Parathyroid adenoma (tissue), 2 donors: ENCODE results near the gene MSI2.

Source experiments
- H2AFZ ChIP-seq: fragments of 300-600 bp; sonication (generic); one replicate; pipeline ENCODE4 v1.7.0; 2017; ENCODE audit warnings: antibody characterized with exemption, mild to moderate bottlenecking
- H3K27ac ChIP-seq: fragments of 300-600 bp; sonication (generic); one replicate; pipeline ENCODE4 v1.7.0; 2017
- H3K27me3 ChIP-seq: fragments of 300-600 bp; sonication (generic); one replicate; pipeline ENCODE4 v1.7.0; 2017; ENCODE audit warnings: low read length; ENCODE audit not compliant: control insufficient read depth, insufficient read depth
- H3K36me3 ChIP-seq: fragments of 300-600 bp; sonication (generic); one replicate; pipeline ENCODE4 v1.7.0; 2017; ENCODE audit warnings: low read length; ENCODE audit not compliant: control insufficient read depth, insufficient read depth
- H3K4me1 ChIP-seq: fragments of 300-600 bp; sonication (generic); one replicate; pipeline ENCODE4 v1.7.0; 2017; ENCODE audit warnings: control low read depth
- H3K4me2 ChIP-seq: fragments of 300-600 bp; sonication (generic); one replicate; pipeline ENCODE4 v1.7.0; 2017; ENCODE audit warnings: low read length
- H3K4me3 ChIP-seq: fragments of 300-600 bp; sonication (generic); one replicate; pipeline ENCODE4 v1.7.0; 2017; ENCODE audit warnings: low read depth, low read length
- H3K79me2 ChIP-seq: fragments of 300-600 bp; sonication (generic); one replicate; pipeline ENCODE4 v1.7.0; 2017; ENCODE audit warnings: control low read depth
- H3K9ac ChIP-seq: fragments of 300-600 bp; sonication (generic); one replicate; pipeline ENCODE4 v1.7.0; 2017; ENCODE audit warnings: mild to moderate bottlenecking
- H3K9me3 ChIP-seq: fragments of 300-600 bp; sonication (generic); one replicate; pipeline ENCODE4 v1.7.0; 2017; ENCODE audit warnings: low read length; ENCODE audit not compliant: control insufficient read depth
- TF ChIP-seq, protein P1 (sequence below): fragments of 300-600 bp; sonication (generic); IDR thresholded peaks from one replicate; pipeline ENCODE4 v1.7.0; 2017; ENCODE audit warnings: antibody characterized with exemption, mild to moderate bottlenecking
- donor health status: primary hyperparathyroidism.

The MSI2 gene

GRCh38 chr17:57636985-57637665 is 380.8 kb downstream of the MSI2 start:
- no peaks in the 10 kb centered on the region for H3K9me3 ChIP-seq
- TF ChIP-seq, protein P1, sequence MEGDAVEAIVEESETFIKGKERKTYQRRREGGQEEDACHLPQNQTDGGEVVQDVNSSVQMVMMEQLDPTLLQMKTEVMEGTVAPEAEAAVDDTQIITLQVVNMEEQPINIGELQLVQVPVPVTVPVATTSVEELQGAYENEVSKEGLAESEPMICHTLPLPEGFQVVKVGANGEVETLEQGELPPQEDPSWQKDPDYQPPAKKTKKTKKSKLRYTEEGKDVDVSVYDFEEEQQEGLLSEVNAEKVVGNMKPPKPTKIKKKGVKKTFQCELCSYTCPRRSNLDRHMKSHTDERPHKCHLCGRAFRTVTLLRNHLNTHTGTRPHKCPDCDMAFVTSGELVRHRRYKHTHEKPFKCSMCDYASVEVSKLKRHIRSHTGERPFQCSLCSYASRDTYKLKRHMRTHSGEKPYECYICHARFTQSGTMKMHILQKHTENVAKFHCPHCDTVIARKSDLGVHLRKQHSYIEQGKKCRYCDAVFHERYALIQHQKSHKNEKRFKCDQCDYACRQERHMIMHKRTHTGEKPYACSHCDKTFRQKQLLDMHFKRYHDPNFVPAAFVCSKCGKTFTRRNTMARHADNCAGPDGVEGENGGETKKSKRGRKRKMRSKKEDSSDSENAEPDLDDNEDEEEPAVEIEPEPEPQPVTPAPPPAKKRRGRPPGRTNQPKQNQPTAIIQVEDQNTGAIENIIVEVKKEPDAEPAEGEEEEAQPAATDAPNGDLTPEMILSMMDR, result no peak
- H3K9ac ChIP-seq, result no peak overlapping the region
- no peaks in the 10 kb centered on the region for H3K36me3 ChIP-seq
- H3K4me3 ChIP-seq, result no peak overlapping the region
- H3K27me3 ChIP-seq, result no peaks in the 10 kb centered on the region
- H3K4me2 ChIP-seq, result no peak overlapping the region
- peaks cover 22% of the 10 kb centered on the region for H3K79me2 ChIP-seq
- no peaks in the 10 kb centered on the region for H3K4me1 ChIP-seq
- H2AFZ ChIP-seq, result no peak overlapping the region
- no peak overlapping the region for H3K27ac ChIP-seq

DNA sequence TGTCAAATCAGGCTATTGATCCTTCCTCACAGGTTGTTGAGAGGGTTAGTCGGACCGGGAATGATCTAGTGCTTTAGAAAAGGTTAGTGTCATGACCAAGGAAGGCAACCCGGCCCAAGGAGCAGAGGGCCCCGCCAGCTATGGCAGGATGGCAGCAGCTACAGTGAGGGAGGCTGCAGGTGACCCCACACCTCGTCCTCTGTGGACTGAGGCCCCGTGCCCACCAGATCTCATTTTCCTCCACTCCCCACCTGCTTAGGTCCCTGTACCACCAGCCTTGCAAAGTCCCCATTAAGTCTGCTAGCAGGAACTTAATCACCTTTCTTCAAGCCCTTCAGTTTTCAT is 381.3 kb downstream of the MSI2 start:
- Histone ChIP-seq H3K9ac (no peak overlapping the region), H3K4me1 (peaks cover 3% of the 10 kb centered on the region), H3K27me3 (no peaks in the 10 kb centered on the region), H3K36me3 (no peaks in the 10 kb centered on the region), H3K79me2 (peaks cover 22% of the 10 kb centered on the region), H3K4me3 (no peak overlapping the region), H3K9me3 (no peaks in the 10 kb centered on the region), H3K27ac (no peak overlapping the region), H3K4me2 (no peak overlapping the region), H2AFZ (no peak overlapping the region)
- TF ChIP-seq, protein P1, result no peak

DNA sequence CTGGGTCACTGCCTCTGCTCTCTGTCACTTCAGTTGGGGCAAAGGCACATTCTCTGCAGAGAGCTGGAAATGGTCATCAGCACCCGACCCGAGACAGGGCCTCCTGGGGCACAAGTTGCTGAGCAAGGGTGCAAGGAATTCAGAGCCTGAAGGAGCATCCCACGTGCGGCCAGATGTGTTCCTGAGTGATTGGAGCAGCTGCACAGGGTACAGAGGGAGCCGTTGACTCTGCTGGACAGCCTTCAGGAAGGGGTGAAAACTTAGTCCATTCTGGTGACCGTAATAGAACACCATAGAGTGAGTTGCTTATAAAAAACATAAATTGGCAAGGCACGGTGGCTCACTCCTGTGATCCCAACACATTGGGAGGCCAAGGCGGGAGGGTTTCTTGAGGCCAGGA is 382.0 kb downstream of the MSI2 start:
- H3K4me1 ChIP-seq, result peaks cover 3% of the 10 kb centered on the region
- peaks cover 20% of the 10 kb centered on the region for H3K79me2 ChIP-seq
- no peaks in the 10 kb centered on the region for H3K27me3 ChIP-seq
- H3K36me3 ChIP-seq, result no peaks in the 10 kb centered on the region
- no peak overlapping the region for H3K4me3 ChIP-seq
- H3K9me3 ChIP-seq, result no peaks in the 10 kb centered on the region
- no peak overlapping the region for H3K27ac ChIP-seq
- TF ChIP-seq, protein P1, result no peak
- no peak overlapping the region for H2AFZ ChIP-seq
- H3K9ac ChIP-seq, result no peak overlapping the region
- no peak overlapping the region for H3K4me2 ChIP-seq

GRCh38 chr17:57639381-57639780 is 383.1 kb downstream of the MSI2 start:
- Histone ChIP-seq H3K9ac (no peak overlapping the region), H3K4me3 (no peak overlapping the region), H3K27ac (no peak overlapping the region), H3K79me2 (peaks cover 11% of the 10 kb centered on the region), H3K36me3 (no peaks in the 10 kb centered on the region), H3K9me3 (no peaks in the 10 kb centered on the region), H3K4me1 (peaks cover 3% of the 10 kb centered on the region), H3K4me2 (no peak overlapping the region), H3K27me3 (no peaks in the 10 kb centered on the region), H2AFZ (no peak overlapping the region)
- TF ChIP-seq, protein P1, result no peak

GRCh38 chr17:57640079-57640478 is 383.8 kb downstream of the MSI2 start:
- Histone ChIP-seq H3K9ac (no peak overlapping the region), H3K9me3 (no peaks in the 10 kb centered on the region), H3K4me3 (no peak overlapping the region), H3K4me2 (no peak overlapping the region), H2AFZ (no peak overlapping the region), H3K4me1 (peaks cover 3% of the 10 kb centered on the region), H3K79me2 (peaks cover 7% of the 10 kb centered on the region), H3K36me3 (no peaks in the 10 kb centered on the region), H3K27me3 (no peaks in the 10 kb centered on the region), H3K27ac (no peak overlapping the region)
- TF ChIP-seq, protein P1, result no peak
